ENCODE results near the gene C14orf119. TPM values are rescaled to one million over a fixed set of nuclear protein-coding genes. Genes with fewer than 3 reads are reported as not detected.

The C14orf119 gene
- total and polyA plus RNA-seq, 9 of the 15 experiments (the other 6 are each of a cell fraction or from before 2014, with no cell fraction given): 36.7 to 251 (median 51.8) TPM

GRCh38 chr14:23076785-23077408 lies 18.4 kb upstream of the C14orf119 start (continued):
- TF ChIP-seq MGA (IDR thresholded peaks at IDR 0.05) (no peak), GMEB1 (CRISPR knock-in tag; IDR thresholded peaks at IDR 0.05) (no peak), ZNF347 (CRISPR knock-in tag; IDR thresholded peaks at IDR 0.05; ENCODE audit: low read depth) (no peak), ZNF184 (CRISPR knock-in tag; IDR thresholded peaks at IDR 0.05) (no peak), NEUROD1 (IDR thresholded peaks at IDR 0.05; ENCODE audit: borderline replicate concordance, low read depth, low read length, partially characterized antibody) (no peak)

Measured in K562 (cell line).